GM23248 (cell line): ENCODE results near the gene TMED8.

ENCODE experiments used
- EZH2 ChIP-seq: fragments of 200-600 bp; sonication (generic); IDR thresholded peaks from 2 replicates; pipeline ENCODE4 v1.6.1; 2018; ENCODE audit warnings: antibody characterized with exemption, mild to moderate bottlenecking; ENCODE audit not compliant: insufficient read depth, poor library complexity, severe bottlenecking
- EZH2phosphoT487 ChIP-seq: fragments of 200-600 bp; sonication (generic); IDR thresholded peaks from 2 replicates; pipeline ENCODE4 v1.6.1; 2018; ENCODE audit warnings: antibody characterized with exemption, moderate library complexity, mild to moderate bottlenecking, low read depth; ENCODE audit not compliant: insufficient read depth

- TF ChIP-seq EZH2: no peak
- TF ChIP-seq EZH2phosphoT487: no peak
Observed at GRCh38 chr14:77316872-77317301, 60.0 kb downstream of the TMED8 start.
